H9 (cell line): Measurements from ENCODE around the gene GCLC. TPM values are rescaled to one million over a fixed set of nuclear protein-coding genes. Genes with fewer than 3 reads are reported as not detected.

ENCODE experiments used
- DNase-seq: peaks from one replicate; pipeline ENCODE4 v3.0.0-alpha.2; 2017
- H2AFZ ChIP-seq: one replicate; pipeline ENCODE4 v1.6.1; 2013; ENCODE audit warnings: mild to moderate bottlenecking, low read length, control low read depth, moderate library complexity
- H2AK5ac ChIP-seq: 2 replicates; pipeline ENCODE4 v1.6.1; 2013; ENCODE audit warnings: low read length, control low read depth, mixed read lengths; ENCODE audit not compliant: insufficient read length
- H2BK120ac ChIP-seq: one replicate; pipeline ENCODE4 v1.6.1; 2013; ENCODE audit warnings: low read depth, mild to moderate bottlenecking, low read length, control low read depth, inconsistent platforms; ENCODE audit not compliant: poor library complexity, severe bottlenecking
- H2BK12ac ChIP-seq: 2 replicates; pipeline ENCODE4 v1.6.1; 2013; ENCODE audit warnings: low read length, control low read depth, mixed read lengths, low read depth; ENCODE audit not compliant: insufficient read length
- H2BK15ac ChIP-seq: 2 replicates; pipeline ENCODE4 v1.6.1; 2013; ENCODE audit warnings: low read depth, low read length, control low read depth
- H2BK20ac ChIP-seq: one replicate; pipeline ENCODE4 v1.6.1; 2013; ENCODE audit warnings: low read depth, mild to moderate bottlenecking, low read length, control low read depth, inconsistent platforms; ENCODE audit not compliant: poor library complexity, severe bottlenecking
- H2BK5ac ChIP-seq: 2 replicates; pipeline ENCODE4 v1.6.1; 2013; ENCODE audit warnings: low read length, control low read depth, mixed read lengths; ENCODE audit not compliant: insufficient read length
- H3K14ac ChIP-seq: 2 replicates; pipeline ENCODE4 v1.6.1; 2013; ENCODE audit warnings: low read length, control low read depth; ENCODE audit not compliant: insufficient read depth
- H3K18ac ChIP-seq: 2 replicates; pipeline ENCODE4 v1.6.1; 2013; ENCODE audit warnings: low read depth, mild to moderate bottlenecking, mixed read lengths, low read length, control low read depth; ENCODE audit not compliant: insufficient read length
- H3K23ac ChIP-seq: 2 replicates; pipeline ENCODE4 v1.6.1; 2013; ENCODE audit warnings: low read length, control low read depth, mixed read lengths, low read depth; ENCODE audit not compliant: insufficient read length
- H3K23me2 ChIP-seq: 2 replicates; pipeline ENCODE4 v1.6.1; 2013; ENCODE audit warnings: low read depth, mild to moderate bottlenecking, mixed read lengths, low read length, control low read depth; ENCODE audit not compliant: insufficient read length, poor library complexity, severe bottlenecking
- H3K27ac ChIP-seq: 2 replicates; pipeline ENCODE4 v1.5.1; 2013; ENCODE audit warnings: low read length, control low read depth, mixed read lengths, low read depth; ENCODE audit not compliant: insufficient read length
- H3K27me3 ChIP-seq: 2 replicates; pipeline ENCODE4 v1.6.1; 2013; ENCODE audit warnings: low read length, control low read depth, inconsistent platforms; ENCODE audit not compliant: insufficient read depth
- H3K4ac ChIP-seq: 2 replicates; pipeline ENCODE4 v1.6.1; 2013; ENCODE audit warnings: low read depth, mild to moderate bottlenecking, control low read depth, inconsistent platforms, low read length, moderate library complexity
- H3K4me1 ChIP-seq: 2 replicates; pipeline ENCODE4 v1.6.1; 2013; ENCODE audit warnings: low read length, control low read depth, inconsistent platforms; ENCODE audit not compliant: insufficient read depth
- H3K4me2 ChIP-seq: 2 replicates; pipeline ENCODE4 v1.6.1; 2013; ENCODE audit warnings: low read length, control low read depth, mixed read lengths; ENCODE audit not compliant: insufficient read length, insufficient read depth
- H3K56ac ChIP-seq: 2 replicates; pipeline ENCODE4 v1.6.1; 2013; ENCODE audit warnings: low read depth, mild to moderate bottlenecking, mixed read lengths, low read length, control low read depth; ENCODE audit not compliant: insufficient read length
- H3K79me1 ChIP-seq: 2 replicates; pipeline ENCODE4 v1.6.1; 2013; ENCODE audit warnings: low read depth, mild to moderate bottlenecking, moderate library complexity, low read length, control low read depth, inconsistent platforms; ENCODE audit not compliant: insufficient read depth, poor library complexity, severe bottlenecking
- H3K79me2 ChIP-seq: 2 replicates; pipeline ENCODE4 v1.6.1; 2013; ENCODE audit warnings: low read length, control low read depth, inconsistent platforms; ENCODE audit not compliant: insufficient read depth
- H3K9ac ChIP-seq: 2 replicates; pipeline ENCODE4 v1.6.1; 2013; ENCODE audit warnings: low read length, control low read depth, mixed read lengths; ENCODE audit not compliant: insufficient read length; ENCODE audit errors: extremely low read depth
- H3K9me3 ChIP-seq: one replicate; pipeline ENCODE4 v1.6.1; 2013; ENCODE audit warnings: low read depth, low read length, inconsistent platforms; ENCODE audit not compliant: control insufficient read depth
- H3T11ph ChIP-seq: one replicate; pipeline ENCODE4 v1.6.1; 2013; ENCODE audit warnings: mild to moderate bottlenecking, low read length, control low read depth, inconsistent platforms
- H4K20me1 ChIP-seq: one replicate; pipeline ENCODE4 v1.6.1; 2013; ENCODE audit not compliant: control insufficient read depth, insufficient read length, insufficient read depth
- H4K5ac ChIP-seq: 2 replicates; pipeline ENCODE4 v1.6.1; 2013; ENCODE audit warnings: low read depth, mild to moderate bottlenecking, mixed read lengths, low read length, control low read depth; ENCODE audit not compliant: insufficient read length
- H4K8ac ChIP-seq: replicated peaks from 2 replicates; pipeline ENCODE4 v1.6.1; 2013; ENCODE audit warnings: low read length, control low read depth, mixed read lengths, low read depth; ENCODE audit not compliant: insufficient read length
- H4K91ac ChIP-seq: 2 replicates; pipeline ENCODE4 v1.6.1; 2013; ENCODE audit warnings: low read depth, mild to moderate bottlenecking, moderate library complexity, mixed read lengths, low read length, control low read depth; ENCODE audit not compliant: insufficient read length
- H3K27ac Mint-ChIP-seq, 3 experiments: 2 replicates in 2 of 3; 3 replicates in 1 of 3; pipeline ENCODE4 v1.8.0; 2020 to 2021; ENCODE audit warnings: mixed read lengths in 3 of 3, mild to moderate bottlenecking in 1 of 3, moderate library complexity in 1 of 3
- H3K27me3 Mint-ChIP-seq: 2 replicates; pipeline ENCODE4 v1.8.0; 2021; ENCODE audit warnings: low read depth, mild to moderate bottlenecking, moderate library complexity, mixed read lengths
- H3K36me3 Mint-ChIP-seq, 3 experiments: 2 replicates in 2 of 3; 3 replicates in 1 of 3; pipeline ENCODE4 v1.8.0; 2020 to 2021; ENCODE audit warnings: low read depth in 3 of 3, mixed read lengths in 3 of 3; ENCODE audit not compliant: insufficient read depth in 1 of 3
- H3K4me1 Mint-ChIP-seq, 2 experiments: 2 replicates each; pipeline ENCODE4 v1.8.0; 2020; ENCODE audit warnings: mixed read lengths in 2 of 2
- H3K4me3 Mint-ChIP-seq, 2 experiments: 2 replicates in 1 of 2; 3 replicates in 1 of 2; pipeline ENCODE4 v1.8.0; 2020 to 2021; ENCODE audit warnings: mild to moderate bottlenecking in 2 of 2, mixed read lengths in 2 of 2, moderate library complexity in 1 of 2
- H3K9me3 Mint-ChIP-seq, 2 experiments: 2 replicates in 1 of 2; 3 replicates in 1 of 2; pipeline ENCODE4 v1.8.0; 2020; ENCODE audit warnings: mild to moderate bottlenecking in 2 of 2, mixed read lengths in 2 of 2, moderate library complexity in 1 of 2
- CTCF ChIP-seq: fragments of 200-600 bp; sonication (generic); conservative IDR thresholded peaks from 3 replicates; pipeline ENCODE4 v1.8.0; 2021; ENCODE audit warnings: antibody characterized with exemption, mild to moderate bottlenecking
- WGBS: extraction: QIAGEN DNeasy Blood & Tissue Kit; methylation state at CpG from one replicate; pipeline ENCODE4 v1.1.7; 2013; ENCODE audit warnings: missing lambda C conversion rate, low lambda C conversion rate, mixed read lengths; ENCODE audit not compliant: insufficient read length; ENCODE audit errors: extremely low coverage; 5-methylcytosine and 5-hydroxymethylcytosine counted together
- total RNA-seq: library from RNA; stranded (reverse); gene quantifications from 2 replicates; pipeline ENCODE4 v1.2.1, GENCODE V29; 2021

GCLC gene
- total RNA-seq, 1 experiment from 2014 or later, result 55.5 TPM

GRCh38 chr6:53546281-53546680 lies 1.4 kb upstream of the GCLC start:
- no peak for DNase-seq
- Histone ChIP-seq H2AFZ (no peak overlapping the region), H3K9ac (no peak overlapping the region), H4K8ac (no peak overlapping the region), H2BK5ac (no peak overlapping the region), H2BK120ac (no peak overlapping the region), H3K4me2 (no peak overlapping the region), H3K9me3 (no peaks in the 10 kb centered on the region), H2BK12ac (no peak overlapping the region), H2AK5ac (no peak overlapping the region), H3K79me1 (no peaks in the 10 kb centered on the region), H4K91ac (no peak overlapping the region), H4K5ac (no peak overlapping the region), H3K18ac (no peak overlapping the region), H4K20me1 (no peaks in the 10 kb centered on the region), H3K79me2 (peaks cover 8% of the 10 kb centered on the region; the same call in 1 of the 2 replicates), H3K23ac (no peak overlapping the region), H2BK20ac (no peak overlapping the region), H2BK15ac (no peak overlapping the region), H3K56ac (no peak overlapping the region), H3K27ac (no peak overlapping the region), H3K14ac (no peak overlapping the region), H3K23me2 (peaks cover 10% of the 10 kb centered on the region), H3K4ac (no peak overlapping the region), H3K4me1 (peaks cover 2% of the 10 kb centered on the region; the same call in 1 of the 2 replicates), H3T11ph (no peak overlapping the region), H3K27me3 (peaks cover 4% of the 10 kb centered on the region; the same call in 1 of the 2 replicates)
- peaks cover 0 to 1% (median 0%) of the 10 kb centered on the region in 3 experiments; a peak in 3 of 7 replicates for H3K36me3 Mint-ChIP-seq
- H3K9me3 Mint-ChIP-seq, result peaks cover 0 to 4% of the 10 kb centered on the region in 2 experiments; a peak in 1 of 5 replicates
- no CpG with 5 or more reads among the region's 2 CpGs for WGBS
- no peak for TF ChIP-seq CTCF
- no peak overlapping the region for H3K4me3 Mint-ChIP-seq
- H3K27ac Mint-ChIP-seq, result no peak overlapping the region
- peaks cover 32 to 37% of the 10 kb centered on the region in 2 experiments for H3K4me1 Mint-ChIP-seq
- H3K27me3 Mint-ChIP-seq, result peaks cover 29% of the 10 kb centered on the region
